HG03378 (cell line): Measurements from ENCODE around the gene SPATA2.
"Not testable (repeated sequence)": the region's sequence is repeated elsewhere in the genome, so short reads cannot be mapped to it uniquely, and the experiment has no call there.

Source experiments
- ATAC-seq: cut with Tn5 transposase; IDR thresholded peaks from one replicate; pipeline ENCODE4 v1.9.1; 2021; ENCODE audit warnings: mild to moderate bottlenecking, moderate library complexity; ENCODE audit not compliant: unreplicated experiment

Gene SPATA2

GRCh38 chr20:49915380-49916145, at the start of gene SPATA2:
TSS of gene SPATA2 (minus strand) at chr20:49915529. CDS start at chr20:49908490, 7,039 bp downstream.
- peak; percentile 78 for ATAC-seq

GRCh38 chr20:49961413-49961812, 46.1 kb upstream of the SPATA2 start:
- no peak for ATAC-seq

GRCh38 chr20:49957089-49957938, 42.0 kb upstream of the SPATA2 start:
- ATAC-seq, result not testable (repeated sequence)

GRCh38 chr20:49956689-49957088, 41.4 kb upstream of the SPATA2 start:
- ATAC-seq, result no peak

- not testable (repeated sequence) for ATAC-seq
These were observed 40.6 kb upstream of the SPATA2 start for GRCh38 chr20:49955830-49956396.

GRCh38 chr20:49955167-49955566, 39.8 kb upstream of the SPATA2 start:
- ATAC-seq, result no peak

- no peak for ATAC-seq
These were observed 35.8 kb upstream of the SPATA2 start for GRCh38 chr20:49951151-49951550.

- no peak for ATAC-seq
These were observed 33.6 kb upstream of the SPATA2 start for GRCh38 chr20:49948809-49949507.

GRCh38 chr20:49948178-49948577, 32.8 kb upstream of the SPATA2 start:
- ATAC-seq, result no peak

- ATAC-seq, result no peak
These were observed 30.6 kb upstream of the SPATA2 start for GRCh38 chr20:49945701-49946477.

- ATAC-seq, result no peak
These were observed 30.0 kb upstream of the SPATA2 start for GRCh38 chr20:49945306-49945700.

- no peak for ATAC-seq
These were observed 27.6 kb upstream of the SPATA2 start for GRCh38 chr20:49942942-49943341.

GRCh38 chr20:49942303-49942702, 27.0 kb upstream of the SPATA2 start:
- ATAC-seq, result no peak

- ATAC-seq, result no peak
These were observed 26.1 kb upstream of the SPATA2 start for GRCh38 chr20:49941456-49941855.

GRCh38 chr20:49938173-49939163, 23.1 kb upstream of the SPATA2 start:
- ATAC-seq, result no peak

GRCh38 chr20:49937027-49937929, 21.9 kb upstream of the SPATA2 start:
- no peak for ATAC-seq

GRCh38 chr20:49936153-49937026, 21.1 kb upstream of the SPATA2 start, which contains the start of gene RNF114:
TSS of gene RNF114 (plus strand) at chr20:49936397. CDS start at chr20:49936413, 16 bp downstream.
- ATAC-seq, result no peak
